Measurements from ENCODE around the gene CNTNAP1. TPM values are rescaled to one million over a fixed set of nuclear protein-coding genes. Genes with fewer than 3 reads are reported as not detected.

Gene CNTNAP1
- total RNA-seq, 1 donor from 2014 or later = 2.3 TPM

GRCh38 chr17:42694524-42694923, 12.2 kb downstream of the CNTNAP1 start:
- no peak for TF ChIP-seq CTCF (IDR thresholded peaks at IDR 0.05; ENCODE audit: unreplicated experiment)
- H3K27me3 Mint-ChIP-seq = no peaks in the 10 kb centered on the region
- H3K36me3 Mint-ChIP-seq (ENCODE audit: insufficient read depth) = peaks cover 3% of the 10 kb centered on the region
- H3K4me3 Mint-ChIP-seq (ENCODE audit: low read depth) = no peak overlapping the region
- no peak for DNase-seq (ENCODE audit: low spot score, unreplicated experiment)
- H3K4me1 Mint-ChIP-seq (ENCODE audit: low read depth) = no peaks in the 10 kb centered on the region
- no peak overlapping the region for H3K27ac Mint-ChIP-seq
- no peaks in the 10 kb centered on the region for H3K9me3 Mint-ChIP-seq (ENCODE audit: low read depth)

- Mint-ChIP-seq H3K36me3 (ENCODE audit: insufficient read depth) (peaks cover 3% of the 10 kb centered on the region), H3K4me3 (ENCODE audit: low read depth) (no peak overlapping the region), H3K4me1 (ENCODE audit: low read depth) (no peaks in the 10 kb centered on the region), H3K9me3 (ENCODE audit: low read depth) (no peaks in the 10 kb centered on the region), H3K27ac (no peak overlapping the region), H3K27me3 (no peaks in the 10 kb centered on the region)
- DNase-seq (ENCODE audit: low spot score, unreplicated experiment) = no peak
- no peak for TF ChIP-seq CTCF (IDR thresholded peaks at IDR 0.05; ENCODE audit: unreplicated experiment)
Measured at GRCh38 chr17:42695500-42695899, 13.2 kb downstream of the CNTNAP1 start.

- Mint-ChIP-seq H3K9me3 (ENCODE audit: low read depth) (no peaks in the 10 kb centered on the region), H3K27ac (no peak overlapping the region)
- TF ChIP-seq CTCF (IDR thresholded peaks at IDR 0.05; ENCODE audit: unreplicated experiment) = no peak
Measured at GRCh38 chr17:42697108-42697811, 14.9 kb downstream of the CNTNAP1 start.

GRCh38 chr17:42698736-42699414, 16.5 kb downstream of the CNTNAP1 start:
- Mint-ChIP-seq H3K27ac (peak overlapping the region; percentile 38), H3K4me1 (ENCODE audit: low read depth) (no peaks in the 10 kb centered on the region), H3K4me3 (ENCODE audit: low read depth) (no peak overlapping the region), H3K36me3 (ENCODE audit: insufficient read depth) (peaks cover 5% of the 10 kb centered on the region), H3K9me3 (ENCODE audit: low read depth) (no peaks in the 10 kb centered on the region), H3K27me3 (no peaks in the 10 kb centered on the region)
- TF ChIP-seq CTCF (IDR thresholded peaks at IDR 0.05; ENCODE audit: unreplicated experiment) = no peak
- DNase-seq (ENCODE audit: low spot score, unreplicated experiment) = no peak

More at GRCh38 chr17:42697108-42697811, 14.9 kb downstream of the CNTNAP1 start:
- H3K27me3 Mint-ChIP-seq = no peaks in the 10 kb centered on the region
- H3K4me1 Mint-ChIP-seq (ENCODE audit: low read depth) = no peaks in the 10 kb centered on the region
- H3K36me3 Mint-ChIP-seq (ENCODE audit: insufficient read depth) = peaks cover 5% of the 10 kb centered on the region
- H3K4me3 Mint-ChIP-seq (ENCODE audit: low read depth) = no peak overlapping the region
- no peak for DNase-seq (ENCODE audit: low spot score, unreplicated experiment)

- Mint-ChIP-seq H3K27ac (no peak overlapping the region), H3K36me3 (ENCODE audit: insufficient read depth) (peaks cover 7% of the 10 kb centered on the region), H3K4me1 (ENCODE audit: low read depth) (no peaks in the 10 kb centered on the region), H3K27me3 (no peaks in the 10 kb centered on the region), H3K9me3 (ENCODE audit: low read depth) (no peaks in the 10 kb centered on the region), H3K4me3 (ENCODE audit: low read depth) (no peak overlapping the region)
- no peak for TF ChIP-seq CTCF (IDR thresholded peaks at IDR 0.05; ENCODE audit: unreplicated experiment)
- DNase-seq (ENCODE audit: low spot score, unreplicated experiment) = no peak
Measured at GRCh38 chr17:42699415-42699740, 17.0 kb downstream of the CNTNAP1 start.

Measured in progenitor cell of endocrine pancreas (in vitro differentiated cells).